ENCODE results near the gene DIAPH2. TPM values are rescaled to one million over a fixed set of nuclear protein-coding genes. Genes with fewer than 3 reads are reported as not detected.

Gene DIAPH2
- total RNA-seq, 1 experiment from 2014 or later: 10.9 TPM

GRCh38 chrX:97030463-97030862 lies 345.8 kb downstream of the DIAPH2 start:
- Histone ChIP-seq H3K9me3 (ENCODE audit: control insufficient read depth in 1 of 2, insufficient read depth in 1 of 2, low read depth in 1 of 2, low read length in 2 of 2) (no peaks in the 10 kb centered on the region), H3K9ac (ENCODE audit: low read length) (no peak overlapping the region), H3K9me2 (ENCODE audit: insufficient read depth) (no peaks in the 10 kb centered on the region), H3K4me3 (replicated peaks in 1 of 2; ENCODE audit: low read depth in 1 of 2, low read length in 2 of 2) (no peak overlapping the region), H3K27me3 (ENCODE audit: insufficient read depth, low read length) (no peaks in the 10 kb centered on the region), H3K79me2 (ENCODE audit: insufficient read depth, low read length) (no peaks in the 10 kb centered on the region), H4K20me1 (ENCODE audit: insufficient read depth) (no peaks in the 10 kb centered on the region), H3K36me3 (ENCODE audit: control insufficient read depth in 1 of 2, insufficient read depth in 2 of 2, low read length in 2 of 2) (no peaks in the 10 kb centered on the region), H2AFZ (ENCODE audit: low read depth, low read length, poor library complexity, severe bottlenecking) (no peak overlapping the region), H3K27ac (ENCODE audit: low read depth, low read length) (no peak overlapping the region), H3K4me1 (ENCODE audit: control insufficient read depth in 1 of 2, insufficient read depth in 2 of 2, low read length in 2 of 2) (no peaks in the 10 kb centered on the region), H3K4me2 (ENCODE audit: low read length) (no peak overlapping the region)
- CTCF ChIA-PET: no interaction called here
- BruUV-seq (replicated peaks): no TSS peak
- POLR2A ChIA-PET: no interaction called here
- TF ChIP-seq ELF1 (IDR thresholded peaks at IDR 0.05; ENCODE audit: borderline replicate concordance, low read depth) (no peak), JUND (IDR thresholded peaks at IDR 0.05) (no peak), ZFX (IDR thresholded peaks at IDR 0.05) (no peak), EZH2 (IDR thresholded peaks at IDR 0.05) (no peak), POLR2AphosphoS5 (IDR thresholded peaks at IDR 0.05; ENCODE audit: low read depth, low read length) (no peak), SIN3A (IDR thresholded peaks at IDR 0.05; ENCODE audit: low read depth) (no peak), FOSL1 (IDR thresholded peaks at IDR 0.05; ENCODE audit: low read depth) (no peak), EZH2phosphoT487 (IDR thresholded peaks at IDR 0.05; ENCODE audit: borderline replicate concordance) (no peak), CEBPB (IDR thresholded peaks at IDR 0.05; ENCODE audit: low read depth) (no peak), EGR1 (IDR thresholded peaks at IDR 0.05; ENCODE audit: low read depth) (no peak)
- TF ChIP-seq, protein P1, sequence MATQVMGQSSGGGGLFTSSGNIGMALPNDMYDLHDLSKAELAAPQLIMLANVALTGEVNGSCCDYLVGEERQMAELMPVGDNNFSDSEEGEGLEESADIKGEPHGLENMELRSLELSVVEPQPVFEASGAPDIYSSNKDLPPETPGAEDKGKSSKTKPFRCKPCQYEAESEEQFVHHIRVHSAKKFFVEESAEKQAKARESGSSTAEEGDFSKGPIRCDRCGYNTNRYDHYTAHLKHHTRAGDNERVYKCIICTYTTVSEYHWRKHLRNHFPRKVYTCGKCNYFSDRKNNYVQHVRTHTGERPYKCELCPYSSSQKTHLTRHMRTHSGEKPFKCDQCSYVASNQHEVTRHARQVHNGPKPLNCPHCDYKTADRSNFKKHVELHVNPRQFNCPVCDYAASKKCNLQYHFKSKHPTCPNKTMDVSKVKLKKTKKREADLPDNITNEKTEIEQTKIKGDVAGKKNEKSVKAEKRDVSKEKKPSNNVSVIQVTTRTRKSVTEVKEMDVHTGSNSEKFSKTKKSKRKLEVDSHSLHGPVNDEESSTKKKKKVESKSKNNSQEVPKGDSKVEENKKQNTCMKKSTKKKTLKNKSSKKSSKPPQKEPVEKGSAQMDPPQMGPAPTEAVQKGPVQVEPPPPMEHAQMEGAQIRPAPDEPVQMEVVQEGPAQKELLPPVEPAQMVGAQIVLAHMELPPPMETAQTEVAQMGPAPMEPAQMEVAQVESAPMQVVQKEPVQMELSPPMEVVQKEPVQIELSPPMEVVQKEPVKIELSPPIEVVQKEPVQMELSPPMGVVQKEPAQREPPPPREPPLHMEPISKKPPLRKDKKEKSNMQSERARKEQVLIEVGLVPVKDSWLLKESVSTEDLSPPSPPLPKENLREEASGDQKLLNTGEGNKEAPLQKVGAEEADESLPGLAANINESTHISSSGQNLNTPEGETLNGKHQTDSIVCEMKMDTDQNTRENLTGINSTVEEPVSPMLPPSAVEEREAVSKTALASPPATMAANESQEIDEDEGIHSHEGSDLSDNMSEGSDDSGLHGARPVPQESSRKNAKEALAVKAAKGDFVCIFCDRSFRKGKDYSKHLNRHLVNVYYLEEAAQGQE (IDR thresholded peaks at IDR 0.05; ENCODE audit: low read depth): no peak
- TF ChIP-seq, protein P2, sequence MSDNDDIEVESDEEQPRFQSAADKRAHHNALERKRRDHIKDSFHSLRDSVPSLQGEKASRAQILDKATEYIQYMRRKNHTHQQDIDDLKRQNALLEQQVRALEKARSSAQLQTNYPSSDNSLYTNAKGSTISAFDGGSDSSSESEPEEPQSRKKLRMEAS (IDR thresholded peaks at IDR 0.05): no peak
- intact Hi-C loops (cut with micrococcal nuclease): no loop called here
- RAD21 ChIA-PET (ENCODE audit: low non-redundant PET in 1 of 2, low total read pairs in 2 of 2, uncharacterized antibody in 2 of 2, unreplicated experiment in 2 of 2): no interaction called here
- ATAC-seq (no peak), DNase-seq (ENCODE audit: low read depth, low spot score) (no peak)

Measured in HCT116 (cell line).